H1 (cell line): ENCODE results near the gene SLC39A11. TPM values are rescaled to one million over a fixed set of nuclear protein-coding genes. Genes with fewer than 3 reads are reported as not detected.

ENCODE experiments used
- CTCF ChIA-PET: fragments of 300-600 bp; sonication (Branson Sonifier 250); formaldehyde crosslinking; loops from one replicate; lab custom pipeline; 2021; ENCODE audit not compliant: partially characterized antibody; lab: Charles Lee
- POLR2A ChIA-PET: fragments of 300-600 bp; sonication (Branson Sonifier 250); formaldehyde crosslinking; loops from one replicate; lab custom pipeline; 2021; ENCODE audit warnings: inconsistent platforms; ENCODE audit not compliant: partially characterized antibody; lab: Charles Lee
- DNase-seq, 2 experiments: peaks; one replicate each; pipeline versions ENCODE4 v3.0.0 to v3.0.0-alpha.2; 2010 to 2022; ENCODE audit warnings: low spot score in 2 of 2, low read depth in 1 of 2, mixed read lengths in 1 of 2
- FAIRE-seq: peaks from 2 replicates; lab custom pipeline; 2011; peaks lifted over from hg19 to GRCh38; lab: Jason Lieb, UNC
- H2AFZ ChIP-seq: 2 replicates; pipeline ENCODE4 v1.8.1; 2012; ENCODE audit warnings: low read length, inconsistent platforms
- H2AK5ac ChIP-seq: 2 replicates; pipeline ENCODE4 v1.6.1; 2013; ENCODE audit warnings: low read depth, low read length
- H2BK120ac ChIP-seq: replicated peaks from 2 replicates; pipeline ENCODE3; 2013; ENCODE audit warnings: low read depth, low read length, inconsistent platforms
- H2BK12ac ChIP-seq: 2 replicates; pipeline ENCODE4 v1.6.1; 2013; ENCODE audit warnings: low read depth, low read length
- H2BK15ac ChIP-seq: 2 replicates; pipeline ENCODE4 v1.6.1; 2013; ENCODE audit warnings: low read length
- H2BK20ac ChIP-seq: 2 replicates; pipeline ENCODE4 v1.6.1; 2013; ENCODE audit warnings: low read length
- H2BK5ac ChIP-seq: 2 replicates; pipeline ENCODE4 v1.6.1; 2013; ENCODE audit warnings: low read depth, low read length
- H3K14ac ChIP-seq: 2 replicates; pipeline ENCODE4 v1.6.1; 2013; ENCODE audit warnings: inconsistent platforms; ENCODE audit not compliant: insufficient read length
- H3K18ac ChIP-seq: 2 replicates; pipeline ENCODE4 v1.6.1; 2013; ENCODE audit warnings: low read length; ENCODE audit errors: extremely low read depth
- H3K23ac ChIP-seq: 2 replicates; pipeline ENCODE4 v1.6.1; 2013; ENCODE audit warnings: inconsistent platforms; ENCODE audit not compliant: insufficient read length
- H3K23me2 ChIP-seq: 2 replicates; pipeline ENCODE4 v1.6.1; 2013; ENCODE audit warnings: low read depth, low read length
- H3K27ac ChIP-seq: 2 replicates; pipeline ENCODE4 v1.6.1; 2011; ENCODE audit warnings: low read depth, low read length, inconsistent platforms
- H3K27me3 ChIP-seq, 4 experiments: replicated peaks in 1 of 4; 1 replicate in 1 of 4; 2 replicates in 3 of 4; pipeline versions ENCODE4 v1.6.1 to v1.8.1; 2011 to 2013; ENCODE audit warnings: low read length in 3 of 4, mild to moderate bottlenecking in 3 of 4, inconsistent platforms in 2 of 4, mixed read lengths in 2 of 4, moderate library complexity in 1 of 4; ENCODE audit not compliant: control insufficient read depth in 3 of 4, insufficient read depth in 3 of 4; ENCODE audit errors: extremely low read depth in 1 of 4
- H3K36me3 ChIP-seq, 4 experiments: 2 replicates each; pipeline versions ENCODE4 v1.6.1 to v1.8.1; 2011 to 2013; ENCODE audit warnings: mild to moderate bottlenecking in 4 of 4, low read length in 3 of 4, moderate library complexity in 2 of 4, control low read depth in 1 of 4, inconsistent platforms in 1 of 4; ENCODE audit not compliant: insufficient read depth in 4 of 4, control insufficient read depth in 2 of 4
- H3K4ac ChIP-seq: replicated peaks from 2 replicates; pipeline ENCODE3; 2013; ENCODE audit warnings: low read length, low read depth, mixed read lengths, inconsistent platforms; ENCODE audit not compliant: insufficient read length
- H3K4me1 ChIP-seq, 4 experiments: replicated peaks in 1 of 4; 1 replicate in 1 of 4; 2 replicates in 3 of 4; pipeline versions ENCODE4 v1.6.1 to v1.8.1; 2011 to 2013; ENCODE audit warnings: low read length in 3 of 4, inconsistent platforms in 2 of 4, mixed read lengths in 1 of 4; ENCODE audit not compliant: insufficient read depth in 4 of 4, control insufficient read depth in 3 of 4
- H3K4me2 ChIP-seq, 2 experiments: 2 replicates each; pipeline versions ENCODE4 v1.6.1 to v1.8.1; 2011 to 2013; ENCODE audit warnings: low read depth in 2 of 2, low read length in 2 of 2, control low read depth in 1 of 2, inconsistent platforms in 1 of 2, mild to moderate bottlenecking in 1 of 2; ENCODE audit not compliant: insufficient read depth in 1 of 2
- H3K4me3 ChIP-seq, 4 experiments: fragments of 200-600, 300-600 bp in 1 of 4; sonication (generic), shearing (Covaris generic), sonication (Bioruptor Twin) in 1 of 4; 2 replicates each; pipeline versions ENCODE4 v1.5.1 to v1.8.1; 2011 to 2016; ENCODE audit warnings: low read length in 4 of 4, low read depth in 3 of 4, control low read depth in 2 of 4, inconsistent platforms in 2 of 4, mild to moderate bottlenecking in 2 of 4, mixed read lengths in 1 of 4, moderate library complexity in 1 of 4; ENCODE audit not compliant: insufficient read depth in 2 of 4; ENCODE audit errors: extremely low read depth in 1 of 4
- H3K56ac ChIP-seq: replicated peaks from 2 replicates; pipeline ENCODE3; 2013; ENCODE audit warnings: low read depth, mild to moderate bottlenecking, mixed read lengths, low read length, inconsistent platforms; ENCODE audit not compliant: insufficient read length
- H3K79me1 ChIP-seq: 2 replicates; pipeline ENCODE4 v1.6.1; 2013; ENCODE audit warnings: low read depth, low read length, control low read depth
- H3K79me2 ChIP-seq, 2 experiments: 2 replicates each; pipeline versions ENCODE4 v1.6.1 to v1.8.1; 2012 to 2013; ENCODE audit warnings: low read length in 2 of 2, mild to moderate bottlenecking in 2 of 2, inconsistent platforms in 1 of 2; ENCODE audit not compliant: insufficient read depth in 2 of 2, control insufficient read depth in 1 of 2
- H3K9ac ChIP-seq, 4 experiments: replicated peaks in 1 of 4; 1 replicate in 1 of 4; 2 replicates in 3 of 4; pipeline versions ENCODE4 v1.6.1 to v1.8.1; 2011 to 2013; ENCODE audit warnings: low read depth in 3 of 4, low read length in 3 of 4, control low read depth in 2 of 4, mild to moderate bottlenecking in 2 of 4, moderate library complexity in 2 of 4, inconsistent platforms in 1 of 4; ENCODE audit errors: extremely low read depth in 1 of 4
- H3K9me3 ChIP-seq, 2 experiments: 2 replicates each; pipeline versions ENCODE4 v1.6.1 to v1.8.1; 2012 to 2013; ENCODE audit warnings: mild to moderate bottlenecking in 2 of 2, moderate library complexity in 2 of 2, control low read depth in 1 of 2, inconsistent platforms in 1 of 2, low read depth in 1 of 2, low read length in 1 of 2, mixed read lengths in 1 of 2; ENCODE audit not compliant: insufficient read depth in 2 of 2
- H4K20me1 ChIP-seq, 2 experiments: replicated peaks in 1 of 2; 2 replicates each; pipeline versions ENCODE3 to v1.8.1; 2011 to 2013; ENCODE audit warnings: inconsistent platforms in 2 of 2, low read length in 2 of 2, mild to moderate bottlenecking in 1 of 2; ENCODE audit not compliant: insufficient read depth in 2 of 2, control insufficient read depth in 1 of 2
- H4K5ac ChIP-seq: 2 replicates; pipeline ENCODE4 v1.6.1; 2013; ENCODE audit warnings: low read length, low read depth, mixed read lengths, inconsistent platforms; ENCODE audit not compliant: insufficient read length
- H4K8ac ChIP-seq: 2 replicates; pipeline ENCODE4 v1.8.0; 2013; ENCODE audit warnings: mild to moderate bottlenecking, moderate library complexity, low read length, inconsistent platforms; ENCODE audit not compliant: insufficient read depth; ENCODE audit errors: extremely low read depth
- H4K91ac ChIP-seq: replicated peaks from 2 replicates; pipeline ENCODE3; 2013; ENCODE audit warnings: low read length, mixed read lengths, inconsistent platforms; ENCODE audit not compliant: insufficient read length
- E2F6 ChIP-seq: IDR thresholded peaks from 2 replicates; pipeline ENCODE4 v1.6.1; 2012; ENCODE audit warnings: inconsistent platforms
- GABPA ChIP-seq: IDR thresholded peaks from 2 replicates; pipeline ENCODE4 v1.6.1; 2011; ENCODE audit warnings: mild to moderate bottlenecking, low read length, moderate library complexity, borderline replicate concordance; ENCODE audit not compliant: insufficient read depth
- GTF2F1 ChIP-seq: IDR thresholded peaks from 2 replicates; pipeline ENCODE4 v1.6.1; 2012; ENCODE audit warnings: low read depth, low read length, improper control_type of control experiment, borderline replicate concordance
- JUN ChIP-seq: IDR thresholded peaks from 2 replicates; pipeline ENCODE4 v1.6.1; 2011; ENCODE audit warnings: low read depth, mild to moderate bottlenecking, improper control_type of control experiment, low read length
- JUND ChIP-seq: IDR thresholded peaks from 2 replicates; pipeline ENCODE4 v1.6.1; 2011; ENCODE audit warnings: mild to moderate bottlenecking, improper control_type of control experiment, low read length
- MAFK ChIP-seq: IDR thresholded peaks from 2 replicates; pipeline ENCODE4 v1.6.1; 2012; ENCODE audit warnings: low read depth, mild to moderate bottlenecking, improper control_type of control experiment, low read length
- RBBP5 ChIP-seq: IDR thresholded peaks from 2 replicates; pipeline ENCODE4 v1.7.1; 2012; ENCODE audit warnings: low read depth, mild to moderate bottlenecking, inconsistent platforms, low read length, moderate library complexity, borderline replicate concordance
- SAP30 ChIP-seq: fragments of 300-600 bp; sonication (generic); IDR thresholded peaks from 2 replicates; pipeline ENCODE4 v1.7.1; 2012; ENCODE audit warnings: low read length, moderate library complexity, mild to moderate bottlenecking, inconsistent platforms; ENCODE audit not compliant: insufficient read depth, insufficient replicate concordance
- SRF ChIP-seq: IDR thresholded peaks from 2 replicates; pipeline ENCODE4 v1.6.1; 2011; ENCODE audit warnings: mild to moderate bottlenecking, low read depth, low read length, moderate library complexity
- TBP ChIP-seq: IDR thresholded peaks from 2 replicates; pipeline ENCODE4 v1.6.1; 2011; ENCODE audit warnings: low read depth, low read length, improper control_type of control experiment
- WGBS, 2 experiments: shearing (Covaris generic) in 1 of 2; methylation state at CpG; one replicate each; pipeline versions ENCODE4 v1.1.6 to v1.1.7; 2013 to 2015; ENCODE audit warnings: low lambda C conversion rate in 2 of 2, mixed read lengths in 2 of 2, inconsistent platforms in 1 of 2, low coverage in 1 of 2, missing lambda C conversion rate in 1 of 2; ENCODE audit not compliant: insufficient replicate concordance in 2 of 2, insufficient coverage in 1 of 2, insufficient read length in 1 of 2; ENCODE audit errors: extremely low coverage in 1 of 2, missing lambda C conversion rate in 1 of 2; 5-methylcytosine and 5-hydroxymethylcytosine counted together
- polyA plus RNA-seq, 7 experiments: library from polyadenylated mRNA; depleted of rRNA in 3 of 7; stranded (reverse) in 5 of 7; unstranded in 2 of 7; fragments of >200 nt in 5 of 7; fragments of 200-250 nt in 2 of 7; gene quantifications; 1 replicate in 5 of 7; 2 replicates in 1 of 7; 4 replicates in 1 of 7; pipeline versions ENCODE4 v1.2.1 to v1.2.3, GENCODE V29; 2011 to 2013; ENCODE audit warnings: missing spikeins in 2 of 7, mixed read lengths in 2 of 7
- total RNA-seq: library from RNA; stranded (reverse); fragmentation: NEBNext Ultra II Directional; extraction: Animal tissue kit (Norgen Biotek cat#: 25700); gene quantifications from 2 replicates; pipeline ENCODE4 v1.2.1, GENCODE V29; 2021
- TF ChIP-seq, protein P1 (sequence below), 3 experiments: IDR thresholded peaks; 1 replicate in 2 of 3; 2 replicates in 1 of 3; pipeline versions ENCODE4 v1.5.1 to v1.6.1; 2011; ENCODE audit warnings: low read length in 3 of 3, mild to moderate bottlenecking in 3 of 3, inconsistent platforms in 2 of 3, low read depth in 1 of 3, moderate library complexity in 1 of 3; ENCODE audit not compliant: insufficient read depth in 1 of 3; ENCODE audit errors: control extremely low read depth in 1 of 3

SLC39A11 gene
- total and polyA plus RNA-seq, 2 of the 8 experiments (the other 6 are each of a cell fraction or from before 2014, with no cell fraction given), result 12.2 to 19.6 TPM

DNA sequence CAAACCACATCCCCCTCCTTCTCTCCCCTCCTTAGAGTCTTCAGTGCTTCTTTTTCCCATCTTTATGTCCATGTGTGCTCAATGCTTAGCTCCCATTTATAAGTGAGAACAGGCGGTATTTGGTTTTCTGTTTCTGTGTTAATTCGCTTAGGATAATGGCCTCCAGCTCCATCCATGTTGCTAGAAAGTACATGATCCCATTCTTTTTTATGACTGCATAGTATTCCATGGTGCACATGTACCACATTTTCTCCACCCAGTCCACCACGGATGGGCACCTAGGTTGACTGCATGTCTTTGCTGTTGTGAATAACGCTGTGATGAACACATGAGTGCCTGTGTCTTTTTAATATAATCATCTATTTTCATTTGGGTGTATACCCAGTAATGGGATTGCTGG, 44.3 kb downstream of the SLC39A11 start:
- Histone ChIP-seq H3K4me1 (no peaks in the 10 kb centered on the region), H4K91ac (no peak overlapping the region), H3K79me2 (no peaks in the 10 kb centered on the region), H2AFZ (no peak overlapping the region), H2BK12ac (no peak overlapping the region), H3K4me2 (no peak overlapping the region), H2BK15ac (no peak overlapping the region), H3K56ac (no peak overlapping the region), H3K9ac (no peak overlapping the region), H3K14ac (no peak overlapping the region), H4K20me1 (no peaks in the 10 kb centered on the region), H3K27ac (no peak overlapping the region), H3K23ac (no peak overlapping the region), H3K27me3 (no peaks in the 10 kb centered on the region), H4K5ac (no peak overlapping the region), H3K36me3 (no peaks in the 10 kb centered on the region), H3K4me3 (no peak overlapping the region), H3K4ac (no peak overlapping the region), H2BK120ac (no peak overlapping the region), H4K8ac (no peak overlapping the region), H3K9me3 (no peaks in the 10 kb centered on the region), H2BK5ac (no peak overlapping the region), H3K18ac (no peak overlapping the region), H2AK5ac (no peak overlapping the region), H3K79me1 (no peaks in the 10 kb centered on the region), H3K23me2 (no peaks in the 10 kb centered on the region), H2BK20ac (no peak overlapping the region)
- WGBS, 2 experiments, result 85% methylated on average over 4 of the region's 4 CpGs; no CpG with 5 or more reads in 1 of the 2 experiments
- DNase-seq (no peak), FAIRE-seq (no peak)
- POLR2A ChIA-PET, result no interaction called here
- CTCF ChIA-PET, result interaction anchor here (0.9 to 2.1 kb wide), 2 partner anchors 20 to 22 kb away, joined by 3 to 5 read pairs; no protein-coding TSS in a partner anchor
- TF ChIP-seq TBP (no peak), GABPA (no peak), SRF (no peak), GTF2F1 (no peak), SAP30 (no peak), RBBP5 (no peak), E2F6 (no peak), JUND (no peak), MAFK (no peak), JUN (no peak)
- TF ChIP-seq, protein P1, sequence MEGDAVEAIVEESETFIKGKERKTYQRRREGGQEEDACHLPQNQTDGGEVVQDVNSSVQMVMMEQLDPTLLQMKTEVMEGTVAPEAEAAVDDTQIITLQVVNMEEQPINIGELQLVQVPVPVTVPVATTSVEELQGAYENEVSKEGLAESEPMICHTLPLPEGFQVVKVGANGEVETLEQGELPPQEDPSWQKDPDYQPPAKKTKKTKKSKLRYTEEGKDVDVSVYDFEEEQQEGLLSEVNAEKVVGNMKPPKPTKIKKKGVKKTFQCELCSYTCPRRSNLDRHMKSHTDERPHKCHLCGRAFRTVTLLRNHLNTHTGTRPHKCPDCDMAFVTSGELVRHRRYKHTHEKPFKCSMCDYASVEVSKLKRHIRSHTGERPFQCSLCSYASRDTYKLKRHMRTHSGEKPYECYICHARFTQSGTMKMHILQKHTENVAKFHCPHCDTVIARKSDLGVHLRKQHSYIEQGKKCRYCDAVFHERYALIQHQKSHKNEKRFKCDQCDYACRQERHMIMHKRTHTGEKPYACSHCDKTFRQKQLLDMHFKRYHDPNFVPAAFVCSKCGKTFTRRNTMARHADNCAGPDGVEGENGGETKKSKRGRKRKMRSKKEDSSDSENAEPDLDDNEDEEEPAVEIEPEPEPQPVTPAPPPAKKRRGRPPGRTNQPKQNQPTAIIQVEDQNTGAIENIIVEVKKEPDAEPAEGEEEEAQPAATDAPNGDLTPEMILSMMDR (IDR thresholded peaks at IDR 0.05; ENCODE audit: control extremely low read depth in 1 of 3, insufficient read depth in 1 of 3, low read depth in 1 of 3, low read length in 3 of 3), result no peak
